Neural progenitor cell (in vitro differentiated cells): ENCODE results near the gene KRT39.

Experiments
- CTCF ChIP-seq: fragments of 200-600 bp; sonication (generic); IDR thresholded peaks from 2 replicates; pipeline ENCODE4 v1.5.1; 2017; ENCODE audit warnings: antibody characterized with exemption, mild to moderate bottlenecking
- EZH2phosphoT487 ChIP-seq: fragments of 200-600 bp; sonication (generic); IDR thresholded peaks from 2 replicates; pipeline ENCODE4 v1.6.1; 2017; ENCODE audit warnings: antibody characterized with exemption

DNA sequence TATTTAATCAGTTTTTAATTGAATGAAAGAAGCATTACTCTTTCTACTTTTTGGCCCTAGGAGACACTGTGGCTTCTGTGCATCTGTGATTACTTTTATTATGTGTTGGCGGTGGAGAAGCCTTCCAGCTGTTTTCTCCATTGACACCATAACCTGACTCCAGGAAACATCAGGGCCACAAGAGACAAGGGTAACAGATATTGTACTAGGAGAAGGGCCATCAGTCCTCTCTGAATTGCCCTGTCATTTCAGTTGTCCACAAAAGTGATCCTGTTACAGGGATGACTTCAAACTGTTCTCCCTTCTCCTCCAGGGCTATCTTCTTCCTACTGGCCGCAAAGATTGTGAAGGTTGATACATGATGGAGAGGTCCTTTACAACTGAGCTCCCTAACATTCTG is 14.6 kb downstream of the KRT39 start:
- TF ChIP-seq CTCF (no peak), EZH2phosphoT487 (no peak)
